Measurements from ENCODE around the gene DNAJC6. TPM values are rescaled to one million over a fixed set of nuclear protein-coding genes. Genes with fewer than 3 reads are reported as not detected.
A peak's percentile ranks its signal among the peaks of the same experiment; 100 is the strongest.

DNAJC6 gene
- polyA plus RNA-seq, 1 experiment, result 0.09 TPM

DNA sequence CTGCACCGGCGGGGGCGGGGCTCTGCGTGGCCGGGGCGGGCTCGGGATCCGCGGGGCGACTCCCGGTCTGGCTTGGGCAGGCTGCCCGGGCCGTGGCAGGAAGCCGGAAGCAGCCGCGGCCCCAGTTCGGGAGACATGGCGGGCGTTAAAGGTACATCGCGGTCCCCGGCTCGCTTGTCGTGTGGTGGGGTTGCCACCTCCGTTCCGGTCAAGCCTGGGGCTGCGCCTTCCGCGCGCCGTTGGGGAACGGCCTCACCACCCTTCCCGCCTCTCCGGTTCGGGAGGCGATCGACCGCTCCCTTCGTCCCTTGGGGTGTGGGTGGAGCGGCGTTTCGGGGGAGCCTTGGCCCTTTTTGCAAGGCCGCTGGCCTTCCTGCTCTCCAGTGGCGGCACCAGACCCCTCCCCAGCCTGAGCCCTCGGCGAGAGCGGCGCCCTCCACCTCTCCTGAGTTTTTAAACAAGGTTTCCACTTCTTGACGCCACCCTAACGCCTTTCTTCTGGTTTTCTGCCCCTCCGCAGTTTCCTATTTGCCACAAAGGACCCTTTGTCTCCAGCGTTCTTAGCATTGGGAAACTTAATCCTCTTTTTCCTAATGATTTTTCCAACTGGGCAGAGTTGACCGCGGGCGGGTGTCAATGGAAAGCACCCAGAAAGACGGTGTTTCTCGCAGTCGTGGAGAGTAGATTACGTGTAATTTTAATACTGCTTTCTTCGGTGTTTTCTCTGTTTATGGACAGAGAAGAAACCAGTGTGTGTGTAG is 111.4 kb downstream of the DNAJC6 start, which contains the start of the genes LEPR and LEPROT:
Gene LEPR (plus strand): TSS at position 79 of the 761 bp plus-strand sequence. CDS start 144,898 bp downstream, outside the sequence.
Gene LEPROT (plus strand): TSS at position 79 of the 761 bp plus-strand sequence. CDS start 57 bp downstream, at position 136.
- Histone ChIP-seq H3K4me3 (ENCODE audit: low read depth, low read length) (peak within 1 kb of the TSS; percentile 82), H3K27me3 (ENCODE audit: control insufficient read depth, insufficient read depth, low read length) (no peaks in the 10 kb centered on the region), H3K27ac (ENCODE audit: low read depth, low read length) (peak within 1 kb of the TSS; percentile 98), H3K9me3 (ENCODE audit: control insufficient read depth, insufficient read depth, low read length) (no peaks in the 10 kb centered on the region)
- TF ChIP-seq, protein P1, sequence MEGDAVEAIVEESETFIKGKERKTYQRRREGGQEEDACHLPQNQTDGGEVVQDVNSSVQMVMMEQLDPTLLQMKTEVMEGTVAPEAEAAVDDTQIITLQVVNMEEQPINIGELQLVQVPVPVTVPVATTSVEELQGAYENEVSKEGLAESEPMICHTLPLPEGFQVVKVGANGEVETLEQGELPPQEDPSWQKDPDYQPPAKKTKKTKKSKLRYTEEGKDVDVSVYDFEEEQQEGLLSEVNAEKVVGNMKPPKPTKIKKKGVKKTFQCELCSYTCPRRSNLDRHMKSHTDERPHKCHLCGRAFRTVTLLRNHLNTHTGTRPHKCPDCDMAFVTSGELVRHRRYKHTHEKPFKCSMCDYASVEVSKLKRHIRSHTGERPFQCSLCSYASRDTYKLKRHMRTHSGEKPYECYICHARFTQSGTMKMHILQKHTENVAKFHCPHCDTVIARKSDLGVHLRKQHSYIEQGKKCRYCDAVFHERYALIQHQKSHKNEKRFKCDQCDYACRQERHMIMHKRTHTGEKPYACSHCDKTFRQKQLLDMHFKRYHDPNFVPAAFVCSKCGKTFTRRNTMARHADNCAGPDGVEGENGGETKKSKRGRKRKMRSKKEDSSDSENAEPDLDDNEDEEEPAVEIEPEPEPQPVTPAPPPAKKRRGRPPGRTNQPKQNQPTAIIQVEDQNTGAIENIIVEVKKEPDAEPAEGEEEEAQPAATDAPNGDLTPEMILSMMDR (IDR thresholded peaks at IDR 0.05; ENCODE audit: low read depth, low read length), result no peak
- DNase-seq (ENCODE audit: low read depth, low spot score), result no peak
- ChIA-PET POLR2A (interaction anchor here (0.6 kb wide), 1 partner anchor 1387 kb away, joined by 3 read pairs; no protein-coding TSS in a partner anchor), CTCF (interaction anchor here (0.6 to 1.4 kb wide), 7 partner anchors 9 to 267 kb away, joined by 3 to 14 read pairs (median 4); no protein-coding TSS in a partner anchor)

DNA sequence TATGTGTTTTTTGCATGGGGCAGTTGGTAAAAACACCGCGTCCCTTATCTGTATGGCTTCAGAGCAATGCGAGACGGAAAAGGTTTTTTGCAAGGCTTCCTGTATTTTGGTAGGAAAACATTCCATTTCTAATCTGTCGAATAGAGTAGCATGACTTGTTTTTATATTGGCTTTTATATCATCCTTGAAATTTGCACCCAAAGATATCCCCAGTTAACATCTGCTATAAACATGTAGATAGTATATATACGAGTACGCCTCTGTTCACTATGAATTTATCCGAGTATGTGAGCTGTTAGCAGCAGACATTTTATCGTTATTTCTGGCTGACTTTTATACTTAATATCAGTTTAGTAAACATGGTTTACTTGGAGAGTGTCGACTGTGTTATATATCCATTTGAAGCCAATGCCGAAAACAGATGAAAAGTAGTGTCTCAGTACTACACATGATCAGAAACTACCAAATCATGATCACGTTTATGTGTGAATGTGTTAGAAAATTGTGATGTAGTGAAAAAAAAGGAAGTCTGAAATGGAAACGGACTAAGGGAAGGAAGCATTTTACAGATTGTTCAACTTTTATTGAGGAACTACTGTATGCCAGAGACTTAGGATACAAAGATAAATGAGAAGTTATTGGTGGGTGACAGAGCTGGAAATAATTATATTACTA is 112.1 kb downstream of the DNAJC6 start:
- ChIA-PET CTCF (interaction anchor here (1.3 to 1.4 kb wide), 3 partner anchors 9 to 266 kb away, joined by 3 to 7 read pairs (median 6); no protein-coding TSS in a partner anchor), POLR2A (no interaction called here)
- TF ChIP-seq, protein P1 (IDR thresholded peaks at IDR 0.05; ENCODE audit: low read depth, low read length), result no peak
- DNase-seq (ENCODE audit: low read depth, low spot score), result no peak
- Histone ChIP-seq H3K27ac (ENCODE audit: low read depth, low read length) (peak overlapping the region; percentile 98), H3K9me3 (ENCODE audit: control insufficient read depth, insufficient read depth, low read length) (no peaks in the 10 kb centered on the region), H3K27me3 (ENCODE audit: control insufficient read depth, insufficient read depth, low read length) (no peaks in the 10 kb centered on the region), H3K4me3 (ENCODE audit: low read depth, low read length) (peak overlapping the region; percentile 82)

DNA sequence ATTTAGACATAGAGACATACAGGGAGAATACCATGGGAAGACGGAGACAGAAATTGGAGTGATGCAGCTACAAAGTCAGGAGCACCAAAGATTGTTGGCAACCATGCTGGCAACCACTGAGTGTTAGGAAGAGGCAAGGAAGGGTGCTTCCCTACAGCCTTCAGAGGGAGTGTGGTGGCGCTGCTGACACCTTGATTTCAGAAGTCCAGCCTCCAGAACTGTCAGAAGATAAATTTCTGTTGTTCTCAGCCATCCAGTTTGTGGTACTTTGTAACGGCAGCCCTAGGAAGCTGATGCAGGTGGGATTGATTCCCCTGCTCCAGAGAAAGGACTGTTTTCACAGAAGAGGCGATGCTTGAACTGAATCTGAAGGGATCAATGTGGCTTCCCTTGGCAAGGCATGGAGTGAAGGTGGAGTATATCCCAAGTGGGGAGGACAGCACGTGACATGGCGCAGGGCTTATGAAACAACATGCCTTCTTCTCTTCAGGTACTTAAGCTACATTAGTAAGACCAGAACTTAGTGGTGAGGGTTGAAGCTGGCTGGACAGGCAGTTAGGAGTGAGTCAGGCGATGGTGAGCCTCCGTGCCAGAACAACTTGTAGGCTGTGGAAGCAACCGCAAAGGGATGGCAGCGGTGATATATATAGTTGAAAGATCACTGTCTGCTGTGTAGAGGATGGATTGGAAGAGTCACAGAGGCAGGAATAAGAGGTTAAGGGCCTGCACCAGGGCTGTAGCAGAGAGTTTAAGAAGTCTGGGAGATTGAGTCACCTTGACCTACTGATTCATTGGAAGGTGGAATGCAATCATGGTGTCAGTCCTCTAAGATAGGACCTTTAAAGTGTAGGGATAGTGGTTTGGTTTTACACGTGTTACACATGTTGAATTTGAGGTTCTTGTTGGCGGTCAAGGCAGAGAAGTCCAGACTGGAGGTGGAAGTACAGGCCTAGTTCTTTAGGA is 113.2 kb downstream of the DNAJC6 start:
- H3K4me3 ChIP-seq (ENCODE audit: low read depth, low read length), result peak overlapping the region; percentile 82
- CTCF ChIA-PET, result interaction anchor here (0.5 to 1.4 kb wide), 5 partner anchors 8 to 1730 kb away, joined by 3 to 9 read pairs (median 6); no protein-coding TSS in a partner anchor

DNA sequence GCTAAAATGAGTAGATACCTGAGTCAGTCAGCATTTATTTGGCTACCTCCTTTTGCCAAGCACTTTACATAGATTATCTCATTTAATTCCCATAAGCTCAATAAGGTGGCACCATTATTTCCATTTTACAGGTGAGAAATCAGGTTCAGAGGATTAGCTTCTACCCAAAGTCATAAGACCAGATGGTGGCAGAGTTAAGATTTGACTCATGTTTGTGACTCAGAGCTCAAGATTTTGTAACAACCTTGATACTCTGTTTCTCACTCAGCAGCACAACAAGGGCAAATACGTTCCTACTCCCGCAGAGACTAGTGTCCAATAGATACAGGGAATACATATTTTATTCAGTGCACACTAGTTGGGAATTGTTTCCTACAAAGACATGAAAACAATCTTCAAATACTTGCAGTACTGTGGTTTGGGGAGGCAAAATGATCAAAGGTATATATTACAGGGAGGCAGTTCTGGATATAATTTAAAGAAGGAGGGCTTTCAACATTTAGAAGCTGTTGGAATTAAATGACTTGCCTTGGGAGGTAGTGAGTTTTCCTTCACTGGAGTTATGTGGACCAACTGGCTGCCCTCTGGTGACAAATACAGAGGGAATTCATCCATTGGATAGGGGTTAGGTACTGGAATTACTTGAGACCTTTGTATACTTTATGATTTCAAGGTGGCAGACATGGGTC is 114.7 kb downstream of the DNAJC6 start:
- DNase-seq (ENCODE audit: low read depth, low spot score), result no peak
- Histone ChIP-seq H3K4me3 (ENCODE audit: low read depth, low read length) (no peak overlapping the region), H3K27ac (ENCODE audit: low read depth, low read length) (peak overlapping the region; percentile 71), H3K9me3 (ENCODE audit: control insufficient read depth, insufficient read depth, low read length) (no peaks in the 10 kb centered on the region), H3K27me3 (ENCODE audit: control insufficient read depth, insufficient read depth, low read length) (no peaks in the 10 kb centered on the region)
- POLR2A ChIA-PET, result no interaction called here
- TF ChIP-seq, protein P1 (IDR thresholded peaks at IDR 0.05; ENCODE audit: low read depth, low read length), result no peak
- CTCF ChIA-PET, result interaction anchor here (1.2 to 1.3 kb wide), 2 partner anchors 13 to 264 kb away, joined by 5 to 9 read pairs; no protein-coding TSS in a partner anchor

More for the DNA sequence above, 113.2 kb downstream of the DNAJC6 start:
- Histone ChIP-seq H3K27me3 (ENCODE audit: control insufficient read depth, insufficient read depth, low read length) (no peaks in the 10 kb centered on the region), H3K27ac (ENCODE audit: low read depth, low read length) (peak overlapping the region; percentile 31), H3K9me3 (ENCODE audit: control insufficient read depth, insufficient read depth, low read length) (no peaks in the 10 kb centered on the region)
- POLR2A ChIA-PET, result no interaction called here
- DNase-seq (ENCODE audit: low read depth, low spot score), result no peak
- TF ChIP-seq, protein P1 (IDR thresholded peaks at IDR 0.05; ENCODE audit: low read depth, low read length), result no peak

All from AG04450 (cell line).